GM12865 (cell line): Measurements from ENCODE around the gene CDKN3.
"Not testable (repeated sequence)": the region's sequence is repeated elsewhere in the genome, so short reads cannot be mapped to it uniquely, and the experiment has no call there.

Experiments
- DNase-seq: peaks from one replicate; pipeline ENCODE4 v3.0.0; 2010; ENCODE audit warnings: low read depth
- H3K4me3 ChIP-seq: 2 replicates; pipeline ENCODE4 v1.5.1; 2011; ENCODE audit warnings: mild to moderate bottlenecking, low read depth, low read length, control low read depth
- CTCF ChIP-seq: IDR thresholded peaks from 2 replicates; pipeline ENCODE4 v1.5.1; 2011; ENCODE audit warnings: low read length, control low read depth, low read depth, inconsistent platforms; ENCODE audit not compliant: insufficient read depth; ENCODE audit errors: missing control alignments

Gene CDKN3

DNA sequence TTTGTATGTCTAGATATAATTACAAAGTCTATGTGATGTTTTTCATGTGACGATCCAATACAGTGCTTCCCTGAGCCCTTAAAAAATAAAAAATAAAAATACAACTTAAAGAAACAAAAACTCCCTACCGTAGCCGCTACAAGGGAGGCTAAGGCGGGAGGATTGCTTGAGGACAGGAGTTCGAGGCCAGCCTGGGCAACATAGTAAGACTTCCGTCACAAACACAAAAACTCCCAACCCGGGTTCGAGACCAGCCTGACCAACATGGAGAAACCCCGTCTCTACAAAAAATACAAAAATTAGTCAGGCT, 669 bp upstream of the CDKN3 start:
- peak overlapping the region; percentile 65 for H3K4me3 ChIP-seq
- no peak for TF ChIP-seq CTCF
- DNase-seq = no peak

DNA sequence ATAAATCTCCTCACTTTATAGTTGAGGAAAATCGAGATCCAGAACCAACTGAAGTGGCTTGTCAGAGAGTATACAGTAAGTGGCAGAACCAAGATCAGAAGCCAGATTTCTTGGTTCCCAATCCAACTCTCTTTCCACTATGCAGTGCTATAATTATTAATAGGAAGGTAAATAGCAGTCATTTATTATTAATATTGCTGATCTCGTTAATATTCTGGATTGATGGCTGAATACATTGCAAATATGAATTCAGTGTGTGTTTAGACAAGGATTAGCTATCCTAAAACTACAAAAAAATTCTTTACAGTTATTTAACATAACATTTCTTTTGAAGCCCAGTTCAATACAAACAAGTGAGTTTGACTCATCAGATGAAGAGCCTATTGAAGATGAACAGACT, 2.8 kb downstream of the CDKN3 start:
- no peak overlapping the region for H3K4me3 ChIP-seq
- no peak for DNase-seq
- TF ChIP-seq CTCF = no peak

GRCh38 chr14:54403401-54404005, 6.7 kb downstream of the CDKN3 start:
- not testable (repeated sequence) for H3K4me3 ChIP-seq, DNase-seq

GRCh38 chr14:54410215-54410614, 13.4 kb downstream of the CDKN3 start:
- TF ChIP-seq CTCF = no peak
- no peak for DNase-seq
- H3K4me3 ChIP-seq = no peak overlapping the region

- DNase-seq = no peak
- H3K4me3 ChIP-seq = no peak overlapping the region
- TF ChIP-seq CTCF = no peak
Measured at GRCh38 chr14:54411371-54411770, 14.6 kb downstream of the CDKN3 start.

DNA sequence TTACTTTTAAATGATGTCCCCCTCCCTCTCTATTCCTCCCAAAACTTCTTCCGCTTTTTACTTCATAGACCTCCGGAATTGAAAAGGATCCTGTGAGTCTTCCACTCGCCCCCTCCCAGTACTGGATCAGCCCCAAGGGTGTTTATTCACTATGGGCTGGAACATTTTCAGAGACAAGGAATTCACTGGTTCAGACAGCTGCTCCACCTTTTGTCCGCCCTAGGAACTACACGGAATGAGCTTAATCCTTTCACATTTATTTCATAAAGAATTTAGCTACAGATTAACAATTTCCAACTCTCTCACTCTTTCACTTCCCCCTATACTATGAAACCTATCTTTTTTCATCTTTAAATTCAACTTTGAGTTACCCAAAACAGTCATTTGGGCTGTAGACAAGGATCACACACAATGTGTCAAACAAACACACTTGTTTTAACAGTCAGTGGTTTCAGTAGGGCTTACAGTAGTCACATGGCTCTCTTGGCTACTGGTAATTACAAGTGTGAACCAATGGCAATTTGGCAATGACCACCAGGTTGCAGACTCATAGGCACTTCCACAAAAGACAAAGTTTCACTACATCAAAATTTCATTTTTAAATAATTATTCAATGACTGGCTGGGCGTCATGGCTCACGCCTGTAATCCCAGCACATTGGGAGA, 23.8 kb downstream of the CDKN3 start:
- no peak for DNase-seq
- H3K4me3 ChIP-seq = no peak overlapping the region
- peak; percentile 22 for TF ChIP-seq CTCF

DNA sequence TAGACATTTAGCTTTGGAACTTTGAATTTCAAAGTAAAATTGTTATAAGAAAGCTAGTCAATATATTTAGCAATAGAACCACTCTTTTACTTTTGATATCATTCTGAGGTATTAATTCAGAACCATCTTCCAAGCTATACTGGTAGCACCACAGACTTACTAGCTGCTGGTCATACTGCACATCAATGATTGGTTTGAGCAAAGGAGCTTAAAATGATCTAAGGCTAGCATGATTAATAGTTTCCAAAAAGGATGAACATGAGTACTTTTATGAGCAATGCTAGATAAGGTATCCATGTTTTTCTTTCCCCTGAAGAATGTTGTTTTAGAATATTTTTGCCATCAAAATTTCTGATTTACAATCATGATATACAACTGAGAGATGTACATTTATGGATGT, 27.2 kb downstream of the CDKN3 start:
- DNase-seq = no peak
- H3K4me3 ChIP-seq = no peak overlapping the region
- TF ChIP-seq CTCF = no peak
